Mucosa of gallbladder (tissue), 1 donor: ENCODE measurements around the gene SCRN2. TPM values are rescaled to one million over a fixed set of nuclear protein-coding genes. Genes with fewer than 3 reads are reported as not detected.

Source experiments
- DNase-seq: peaks from one replicate; pipeline ENCODE4 v3.0.0-alpha.2; 2020; ENCODE audit warnings: low spot score
- total RNA-seq: library from RNA; stranded (reverse); gene quantifications from one replicate; pipeline ENCODE4 v1.2.1, GENCODE V29; 2021
- donor health status: DM: no; HTN: no; CAD: no.

Gene SCRN2
- 35.4 TPM for total RNA-seq

GRCh38 chr17:47840742-47841487 is at the start of gene SCRN2:
SCRN2 (minus strand) TSS chr17:47841273; CDS start chr17:47840843, 430 bp downstream.
- peak; percentile 91 for DNase-seq

- peak; percentile 90 for DNase-seq
Measured at GRCh38 chr17:47889734-47890529, 48.9 kb upstream of the SCRN2 start.

- DNase-seq = no peak
Measured at GRCh38 chr17:47888293-47888692, 47.2 kb upstream of the SCRN2 start.

- no peak for DNase-seq
Measured at GRCh38 chr17:47884905-47885730, 44.0 kb upstream of the SCRN2 start.

- no peak for DNase-seq
Measured at GRCh38 chr17:47884427-47884740, 43.3 kb upstream of the SCRN2 start.

DNA sequence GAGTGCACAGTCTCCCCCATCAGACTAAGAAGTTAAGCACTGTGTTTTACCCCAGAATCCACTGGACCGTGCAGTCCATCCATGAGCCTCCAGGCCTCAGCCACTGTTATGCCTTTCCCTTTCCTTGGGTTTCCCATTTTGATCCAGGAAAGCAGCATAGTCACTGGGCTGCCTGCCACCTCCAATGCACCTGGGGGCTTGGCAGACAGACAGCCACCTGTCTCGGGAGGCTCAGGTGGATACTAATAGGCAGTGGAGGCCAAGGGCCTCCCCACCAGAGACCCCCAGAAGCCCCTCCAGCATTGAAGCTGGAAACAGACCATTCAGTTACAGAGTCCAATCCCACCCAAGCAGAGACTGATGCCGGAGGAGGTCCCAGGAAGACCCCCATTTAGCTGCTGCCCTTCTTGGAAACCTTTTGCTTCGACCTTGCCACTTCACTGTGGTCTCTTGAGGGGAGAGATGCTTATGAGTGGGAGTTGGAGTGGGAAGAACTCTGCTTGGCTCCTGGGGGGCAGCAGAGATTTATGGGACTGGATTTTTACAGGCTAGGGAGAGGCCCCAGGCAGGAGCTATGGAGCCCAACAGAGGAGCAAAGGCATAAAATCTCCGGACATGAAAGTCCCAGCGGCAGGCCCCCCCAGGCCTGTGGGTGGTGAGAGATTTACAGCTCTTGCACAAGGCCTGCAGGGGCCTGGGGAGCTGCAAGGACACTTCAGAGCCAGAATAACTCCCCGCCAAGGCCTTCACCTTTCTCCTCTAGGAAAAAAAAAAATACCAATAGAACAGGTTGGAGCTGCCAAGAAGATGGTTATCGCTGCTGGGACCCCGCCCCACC is 42.7 kb upstream of the SCRN2 start:
- no peak for DNase-seq

DNA sequence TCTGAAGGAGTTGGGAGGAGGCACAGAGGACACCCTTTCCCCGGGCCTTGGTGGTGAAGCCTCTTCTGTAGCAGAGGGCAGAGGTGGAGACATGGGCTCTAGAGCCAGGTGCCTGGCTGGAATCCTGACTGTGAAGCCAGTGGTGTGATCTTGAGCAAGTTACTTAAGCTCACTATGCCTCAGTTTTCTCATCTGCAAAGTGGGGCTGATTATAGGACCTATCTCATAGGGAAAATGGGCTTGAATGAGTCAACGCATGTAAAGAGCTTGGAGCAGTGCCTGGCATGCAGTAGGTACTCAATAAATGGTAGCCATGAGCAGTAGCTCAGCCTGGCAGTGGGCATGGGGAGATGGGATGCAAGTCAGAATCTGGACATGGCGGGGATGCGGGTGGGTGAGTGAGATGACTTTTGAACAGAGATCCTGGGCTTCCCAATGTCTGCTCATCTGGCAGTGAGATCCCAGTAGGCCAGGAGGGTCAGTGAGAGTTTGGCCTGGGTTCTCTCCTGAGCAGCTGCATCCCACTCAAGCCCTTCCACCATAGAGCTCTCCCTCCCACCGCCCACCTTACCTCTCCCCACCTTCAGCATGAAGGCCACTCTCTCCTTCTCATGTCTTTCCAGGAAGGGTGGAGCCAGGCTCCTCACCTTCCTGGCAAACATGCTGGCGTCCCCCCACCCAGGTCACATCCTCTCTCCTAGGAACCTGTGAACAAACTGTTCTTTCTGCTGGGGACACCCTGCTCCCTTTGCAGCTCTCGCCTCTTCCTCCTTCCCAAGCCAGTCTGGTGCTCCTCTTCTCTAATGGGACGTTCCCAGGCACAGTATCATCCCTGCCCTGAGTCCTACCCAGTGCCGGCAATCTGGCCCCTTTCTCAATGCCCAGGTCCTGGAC is 41.9 kb upstream of the SCRN2 start:
- DNase-seq = no peak

DNA sequence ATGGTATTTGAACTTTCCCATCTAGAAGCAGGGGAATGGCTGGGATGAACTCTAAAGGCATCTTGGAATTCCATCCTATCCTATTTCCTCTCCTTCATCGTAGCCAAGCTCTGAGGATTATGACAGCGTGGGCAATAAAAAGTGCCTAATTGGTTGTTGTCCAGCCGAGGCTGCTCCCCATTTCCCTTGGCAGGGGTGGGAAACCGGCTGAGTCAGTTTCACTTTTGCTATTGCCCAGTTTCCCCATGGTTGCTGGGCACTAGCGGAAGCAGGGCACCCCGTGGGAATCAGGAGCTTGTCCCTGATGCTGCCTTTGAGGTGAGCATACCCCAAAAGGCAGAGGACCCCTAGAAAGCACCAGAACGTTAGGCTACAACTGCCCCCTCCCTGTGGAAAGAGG is 41.2 kb upstream of the SCRN2 start:
- no peak for DNase-seq

GRCh38 chr17:47879776-47880454 is 38.8 kb upstream of the SCRN2 start:
- no peak for DNase-seq

- no peak for DNase-seq
Measured at GRCh38 chr17:47879028-47879585, 38.0 kb upstream of the SCRN2 start.

DNA sequence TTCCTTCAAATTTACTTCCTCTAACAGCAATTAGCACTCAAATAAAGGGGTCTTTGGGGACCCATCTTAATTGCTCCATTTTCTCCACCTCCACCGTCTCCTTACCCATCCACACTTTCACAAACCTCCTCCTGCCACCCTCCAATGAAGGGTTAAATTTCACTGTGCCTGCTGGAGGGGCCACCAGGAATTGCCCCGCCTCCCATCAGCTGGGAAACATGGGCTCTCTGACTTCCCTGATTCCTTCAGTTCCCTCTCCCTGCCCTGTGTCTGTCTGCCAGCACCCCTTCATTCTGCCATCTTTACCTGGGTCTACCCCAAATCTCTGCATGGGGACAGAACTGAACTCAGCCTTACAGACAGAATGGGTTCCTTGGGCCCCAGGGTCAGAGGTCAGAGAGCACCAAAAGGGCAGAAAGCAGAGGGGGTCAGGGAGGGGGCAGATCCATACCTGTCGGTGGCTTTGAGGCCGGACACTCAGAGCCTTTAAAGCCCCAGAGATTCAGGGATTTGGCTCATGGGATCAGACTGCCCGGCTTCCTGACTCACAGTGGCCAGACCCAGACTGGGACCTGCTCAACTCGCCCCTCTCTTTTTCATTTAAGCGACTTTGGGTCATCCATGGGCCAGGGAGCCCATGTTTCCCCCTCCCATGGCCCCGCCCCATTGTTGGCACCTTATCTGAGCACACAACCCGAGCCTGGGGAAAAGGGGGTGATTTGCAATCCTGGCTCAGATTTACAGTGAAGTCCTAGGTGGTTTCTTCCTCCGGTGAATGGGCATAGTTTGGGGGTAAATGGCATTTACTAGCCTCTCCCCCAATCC is 37.3 kb upstream of the SCRN2 start:
- DNase-seq = no peak

DNA sequence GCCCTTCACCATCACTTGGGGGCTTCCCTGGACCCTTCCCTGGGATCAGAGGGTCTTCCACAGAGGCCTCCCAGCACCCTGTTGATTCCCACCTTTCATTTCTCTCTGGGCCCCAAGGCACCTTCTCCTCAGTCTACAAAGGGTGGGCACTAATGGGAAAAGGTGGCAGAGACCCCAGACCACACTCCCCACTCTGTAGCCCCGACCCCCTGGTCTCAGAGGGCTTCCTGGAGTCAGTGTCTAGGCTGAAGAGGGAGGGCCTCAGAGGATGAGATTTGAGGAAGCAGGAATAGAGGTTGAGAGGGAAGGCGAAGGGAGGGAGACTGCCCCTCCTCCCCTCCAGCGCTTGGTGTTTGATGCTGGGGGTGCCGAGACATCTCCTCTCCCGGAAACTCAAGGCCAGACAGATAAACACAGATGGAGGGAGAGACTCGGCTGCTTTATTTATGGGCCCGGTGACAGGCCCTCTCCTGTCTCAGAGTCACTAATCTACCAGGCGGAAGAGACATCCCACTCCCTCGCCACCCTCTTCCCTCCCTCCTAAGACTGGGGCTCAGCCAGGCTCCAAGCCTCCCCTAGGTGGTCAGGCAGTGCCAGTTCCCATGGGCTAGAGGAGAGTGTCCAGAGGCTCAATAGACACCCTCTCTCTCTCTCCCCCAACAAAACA is 36.4 kb upstream of the SCRN2 start:
- no peak for DNase-seq

DNA sequence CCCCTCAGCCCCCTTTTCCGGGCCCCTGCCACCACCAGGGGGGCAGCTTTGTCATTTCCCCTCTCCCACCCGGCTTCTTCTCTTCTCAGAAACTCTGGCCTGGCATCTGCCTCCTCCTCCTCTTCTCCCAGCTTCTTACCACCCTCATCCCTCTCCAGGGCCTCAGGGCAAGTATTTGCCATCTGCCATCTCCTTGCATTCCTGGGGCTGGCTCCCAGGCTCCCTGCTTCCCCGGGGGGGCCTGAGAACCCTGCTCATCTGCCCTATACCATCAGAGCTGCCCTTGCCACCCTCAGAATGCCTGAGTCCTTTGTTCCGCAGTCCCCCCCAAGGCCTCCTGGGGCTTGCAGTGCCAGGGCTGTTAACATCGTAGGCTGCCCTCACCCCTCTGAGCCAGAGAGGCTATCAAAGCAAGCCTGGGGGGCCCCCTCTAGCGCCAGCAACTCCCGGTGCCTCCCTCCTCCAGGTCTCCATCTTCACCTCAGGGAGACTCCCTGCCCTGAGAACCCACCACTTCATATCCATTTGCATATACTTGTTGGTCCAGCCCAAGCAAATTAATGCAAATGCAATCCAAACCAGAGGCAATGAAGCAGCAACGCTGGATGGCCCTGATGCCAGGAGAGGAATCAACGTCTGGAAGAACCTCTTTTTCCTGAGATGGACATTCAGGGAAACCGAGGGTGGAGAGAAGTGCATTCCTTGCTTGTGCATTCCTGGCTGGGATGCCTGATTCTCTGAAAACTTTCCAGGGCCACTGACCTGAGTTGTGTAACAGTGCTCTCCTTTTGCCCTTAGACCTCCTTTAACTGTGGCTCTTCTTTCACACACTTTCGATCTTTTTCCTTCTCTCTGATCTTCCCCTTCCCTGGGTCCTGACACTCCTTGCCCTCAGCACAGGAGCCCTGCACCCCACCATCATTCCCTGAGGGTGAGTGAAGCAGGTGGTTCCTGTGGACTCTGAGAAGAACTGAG is 34.2 kb upstream of the SCRN2 start:
- no peak for DNase-seq

DNA sequence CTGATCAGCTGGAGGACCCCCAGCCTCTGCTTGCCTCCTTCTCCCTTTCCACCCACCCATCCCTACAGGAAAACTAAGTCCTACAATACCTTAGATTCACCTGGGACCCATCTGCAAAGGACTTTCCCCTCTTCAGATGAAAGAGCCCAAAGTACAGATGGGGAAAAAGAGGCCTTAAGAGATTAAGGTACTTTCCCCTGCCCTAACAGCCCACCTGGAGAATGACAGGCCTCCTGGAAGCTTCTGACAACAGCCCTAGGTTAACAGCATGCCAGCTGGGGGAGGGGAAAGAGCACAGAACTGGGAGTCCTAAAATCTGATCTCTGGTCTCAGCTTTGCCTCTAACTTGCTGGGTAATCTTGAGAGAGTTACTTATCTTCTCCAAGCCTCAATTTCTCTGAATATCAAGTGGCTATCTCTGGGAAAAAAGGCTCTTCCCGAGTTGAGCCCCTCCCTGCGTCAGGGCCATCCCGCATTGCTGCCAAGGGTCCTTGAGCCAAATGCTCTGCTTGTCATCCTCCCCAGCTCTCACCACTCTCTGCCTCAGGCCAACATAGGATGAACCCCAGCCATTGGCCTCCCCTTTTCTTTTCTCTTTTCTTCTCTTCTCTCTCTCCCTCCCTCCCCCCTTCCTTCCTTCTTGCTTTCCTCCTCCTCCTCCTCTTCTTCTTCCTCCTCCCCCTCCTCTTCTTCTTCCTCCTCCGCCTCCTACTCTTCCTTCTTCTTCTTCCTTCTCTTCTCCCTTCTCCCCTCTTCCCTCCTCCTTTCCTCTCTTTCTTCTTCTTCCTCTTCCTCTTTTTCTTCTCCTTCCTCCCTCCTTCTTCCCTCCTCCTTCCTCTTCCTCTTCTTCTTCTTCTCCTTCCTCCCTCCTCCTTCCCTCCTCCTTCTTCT is 32.4 kb upstream of the SCRN2 start:
- DNase-seq = no peak

DNA sequence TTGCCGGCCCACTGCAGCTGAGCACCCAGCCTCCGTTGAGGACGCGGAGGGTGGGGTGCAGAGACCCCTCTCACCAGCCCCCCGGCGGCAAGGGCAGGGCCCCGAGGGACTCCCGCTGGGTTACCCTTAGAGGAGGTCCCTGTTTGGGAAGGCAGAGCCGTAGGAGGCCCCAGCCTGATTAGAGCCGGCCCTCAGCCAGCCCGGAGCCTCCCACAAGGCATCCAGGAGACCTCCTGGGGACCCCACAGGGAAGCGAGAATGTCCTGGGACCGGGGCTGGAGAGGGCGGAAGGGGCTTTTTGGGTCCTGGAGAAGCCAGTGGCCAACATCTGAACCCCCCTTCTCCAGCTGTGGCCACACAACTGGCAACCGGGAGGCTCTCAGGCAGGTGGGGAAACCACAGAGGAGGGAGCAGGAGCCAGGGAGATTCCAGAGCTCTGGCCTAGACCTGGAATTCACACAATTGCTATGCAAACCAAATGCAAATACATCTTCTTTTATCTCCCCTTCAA is 31.6 kb upstream of the SCRN2 start:
- no peak for DNase-seq
